HS-5 (cell line): ENCODE data around the gene DGKB.

Experiments
- DNase-seq: peaks from one replicate; pipeline ENCODE4 v3.0.0-alpha.2; 2012; ENCODE audit warnings: low read depth

The DGKB gene

GRCh38 chr7:14902589-14903067, at the start of gene DGKB:
Gene DGKB, minus strand, starts transcription at chr7:14902751.
- DNase-seq = no peak

GRCh38 chr7:14950013-14950412, 47.5 kb upstream of the DGKB start:
- DNase-seq = no peak

GRCh38 chr7:14938181-14938580, 35.6 kb upstream of the DGKB start:
- no peak for DNase-seq

DNA sequence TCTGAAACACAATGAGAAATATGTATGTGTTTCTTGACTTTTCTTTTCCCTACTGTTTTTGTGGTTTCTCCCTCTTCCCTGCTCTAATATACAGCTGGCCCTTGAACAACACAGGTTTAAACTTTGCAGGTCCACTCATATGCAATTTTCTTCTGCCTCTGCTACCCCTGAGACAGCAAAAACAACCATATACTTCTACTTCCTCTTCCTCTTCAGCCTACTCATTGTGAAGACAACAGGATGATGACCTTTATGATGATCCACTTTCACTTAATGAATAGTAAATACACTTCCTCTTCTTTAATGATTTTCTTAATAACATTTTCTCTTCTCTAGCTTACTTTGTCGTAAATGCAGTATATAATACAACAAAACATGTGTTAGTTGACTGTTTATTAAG, 35.0 kb upstream of the DGKB start:
- no peak for DNase-seq

- no peak for DNase-seq
These were observed 34.0 kb upstream of the DGKB start for GRCh38 chr7:14936554-14936953.

DNA sequence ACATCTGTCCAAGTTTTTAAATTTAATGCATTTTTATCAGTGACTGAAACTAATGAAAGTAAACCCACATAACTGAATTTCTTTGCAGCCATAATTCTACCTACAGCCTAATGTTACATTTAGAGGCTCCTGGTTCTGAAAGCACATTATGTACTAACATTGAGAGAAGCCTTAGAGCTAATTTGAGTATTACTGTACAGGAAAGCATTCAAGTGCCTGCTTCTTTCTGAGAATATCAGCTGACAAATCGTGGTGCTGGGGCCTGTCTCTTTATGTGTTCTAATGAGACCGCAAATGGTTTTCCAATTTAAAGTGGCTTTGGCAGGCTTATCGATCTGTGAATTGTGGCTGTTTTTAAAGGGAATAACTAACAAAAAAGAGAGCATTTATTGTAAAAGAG, 32.3 kb upstream of the DGKB start:
- DNase-seq = no peak

DNA sequence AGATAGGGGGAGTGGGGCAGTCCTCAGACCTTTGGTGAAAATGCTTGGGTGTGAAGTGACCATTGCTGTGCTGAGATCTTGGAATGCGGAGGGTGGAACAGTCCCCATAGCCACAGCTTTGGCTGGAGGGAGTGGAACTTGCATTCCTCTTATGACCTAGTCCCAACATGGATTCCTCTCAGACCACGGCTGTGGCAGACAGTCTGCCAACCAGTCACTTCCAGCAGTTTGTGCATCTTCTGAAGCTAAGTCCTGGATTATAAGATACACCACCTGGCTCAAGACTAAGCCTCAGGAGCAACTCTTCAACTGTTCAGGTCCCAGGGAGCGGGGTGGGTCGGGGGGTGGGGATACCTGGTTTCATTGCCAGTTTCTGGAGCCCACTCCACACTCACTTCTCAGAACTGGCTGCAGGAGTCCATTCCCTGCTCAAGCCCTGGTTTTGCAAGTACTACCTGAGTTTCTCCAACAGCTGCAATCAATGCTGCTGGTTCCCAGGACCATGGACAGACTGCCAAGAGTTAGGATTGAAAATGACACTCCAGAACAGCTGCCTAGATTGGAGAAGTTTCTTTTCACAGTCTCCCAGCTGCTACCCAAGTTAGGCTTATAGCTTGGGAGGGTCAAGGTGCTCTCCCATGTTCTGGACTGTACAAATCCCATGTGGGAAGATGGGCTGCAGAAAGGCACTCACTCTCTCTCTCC, 29.1 kb upstream of the DGKB start:
- DNase-seq = no peak

DNA sequence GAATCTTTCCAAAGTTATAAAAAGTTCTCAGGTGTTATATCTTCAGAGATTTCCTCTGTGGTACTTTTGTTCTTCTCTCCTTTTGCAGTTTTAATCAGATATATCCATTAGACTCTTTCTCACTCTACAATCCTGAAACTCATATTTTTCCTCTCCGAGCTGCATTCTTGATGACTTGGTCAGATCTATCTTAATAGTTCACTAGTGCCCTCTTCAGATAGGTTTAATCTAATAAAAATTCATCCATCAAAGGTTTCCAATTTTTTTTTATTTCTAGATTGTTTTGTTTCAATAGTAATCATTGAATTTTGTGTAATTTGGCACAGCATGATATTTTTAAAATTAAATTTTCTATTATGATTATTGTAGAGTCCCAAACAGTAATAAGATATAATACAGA, 21.8 kb upstream of the DGKB start:
- DNase-seq = peak; percentile 18

DNA sequence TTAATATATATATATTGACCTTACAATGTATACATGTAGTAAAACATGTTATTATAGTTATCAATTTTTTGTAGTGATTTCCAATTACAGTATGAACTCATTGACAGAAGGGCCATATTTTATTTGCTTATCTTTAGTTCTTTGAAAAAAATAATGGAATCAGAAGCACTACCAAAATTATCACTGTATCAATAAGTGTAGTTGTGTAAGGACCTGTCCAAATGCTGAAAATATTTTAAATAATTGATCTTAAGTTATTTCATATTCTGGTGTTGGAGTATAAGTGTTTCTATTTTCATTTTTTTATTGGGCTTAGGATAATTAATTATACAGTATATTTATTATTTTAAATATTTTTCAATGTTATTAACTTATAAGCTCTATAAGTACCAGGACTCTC, 8.5 kb upstream of the DGKB start:
- DNase-seq = no peak

DNA sequence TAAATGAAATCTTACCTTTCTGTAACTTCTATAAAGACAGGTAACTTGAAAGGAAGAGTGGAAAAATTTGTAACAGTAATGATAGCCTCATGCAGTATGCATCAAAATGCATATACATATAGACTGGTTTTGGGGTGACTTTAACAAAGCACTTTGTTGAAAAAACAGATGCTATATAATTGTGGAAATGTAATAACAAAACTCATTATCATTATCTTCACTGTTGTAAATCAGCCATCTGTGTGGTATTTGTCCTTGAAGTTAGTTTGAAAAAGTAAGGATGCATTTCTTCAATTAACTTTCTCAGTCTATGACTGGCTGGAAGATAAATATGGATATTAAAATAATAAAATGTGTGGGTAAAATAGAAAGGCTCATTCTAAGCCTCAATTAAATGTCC, 6.1 kb upstream of the DGKB start:
- no peak for DNase-seq

DNA sequence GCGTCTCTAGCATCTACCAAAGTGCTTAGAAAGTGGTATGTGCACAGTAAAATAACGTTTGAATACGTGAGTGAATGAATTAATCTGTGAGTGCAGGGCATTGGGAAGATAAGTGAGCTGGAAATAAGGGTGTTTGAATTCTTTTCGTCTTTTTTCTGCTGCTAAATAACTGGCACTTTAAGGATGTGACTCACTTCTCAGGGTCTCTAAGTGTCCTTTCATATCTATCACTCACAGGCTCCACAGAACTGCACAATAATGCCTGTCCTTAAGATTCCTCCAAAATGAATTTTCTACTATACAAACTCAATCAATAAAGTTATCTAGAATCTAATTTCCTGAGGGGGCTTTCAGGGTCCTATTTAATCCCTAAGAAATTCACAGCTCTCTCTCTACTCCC, 3.2 kb upstream of the DGKB start:
- no peak for DNase-seq

DNA sequence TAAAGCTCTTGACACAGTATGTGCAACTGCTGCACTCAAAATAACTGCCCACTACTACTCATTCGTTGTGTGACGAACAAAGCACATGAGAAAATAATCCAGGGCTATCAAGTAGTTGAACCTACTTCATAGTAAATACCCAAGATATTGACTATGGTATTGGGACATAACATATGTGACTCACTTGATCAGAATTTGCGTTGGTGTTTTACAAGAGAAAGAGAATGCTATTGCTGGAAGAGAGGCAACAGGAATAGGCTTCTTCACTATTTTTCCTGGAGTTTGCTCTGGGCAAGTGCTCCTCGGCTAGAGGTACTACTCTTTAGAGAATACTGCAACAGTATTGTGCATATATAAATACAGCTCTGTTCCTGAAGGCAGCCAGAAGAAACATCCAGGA, 2.5 kb downstream of the DGKB start:
- DNase-seq = peak; percentile 14

- no peak for DNase-seq
These were observed 3.5 kb downstream of the DGKB start for GRCh38 chr7:14899030-14899429.

DNA sequence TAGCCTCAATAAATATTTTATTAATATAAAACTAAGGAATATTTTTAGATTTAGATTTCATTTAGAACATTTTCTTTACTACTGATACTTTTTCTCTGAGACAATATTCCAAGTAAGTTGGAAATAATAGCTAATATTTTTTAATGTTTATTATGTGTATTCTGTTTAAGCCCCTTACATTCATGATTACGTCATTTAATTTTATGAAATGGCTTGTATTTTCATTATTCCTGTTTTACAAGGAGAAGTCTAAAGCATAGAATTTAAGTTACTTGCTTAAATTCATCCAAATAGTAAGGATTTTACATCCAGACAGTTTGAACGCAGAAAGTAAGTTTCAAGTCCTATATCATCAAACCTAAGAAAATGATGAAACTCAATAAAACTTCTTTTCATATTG, 6.1 kb downstream of the DGKB start:
- no peak for DNase-seq

GRCh38 chr7:14894826-14895225, 7.7 kb downstream of the DGKB start:
- no peak for DNase-seq

DNA sequence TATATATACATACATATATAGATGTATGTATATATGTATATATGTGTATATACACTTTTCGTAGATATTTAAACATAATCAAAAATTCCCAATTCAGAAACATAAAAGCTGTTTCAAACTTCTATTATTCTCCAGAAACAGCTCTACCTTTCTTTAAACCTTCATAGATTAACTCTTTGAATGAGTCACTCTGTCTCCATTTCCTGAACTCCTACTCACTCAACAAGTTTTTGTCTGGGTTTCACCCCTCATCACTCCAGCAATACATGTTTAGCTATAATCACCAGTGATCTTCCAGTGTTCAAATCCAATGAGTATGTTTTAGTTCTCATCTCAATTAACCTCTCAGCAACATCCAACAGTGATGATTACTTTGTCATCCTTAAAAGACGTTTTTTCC, 9.6 kb downstream of the DGKB start:
- no peak for DNase-seq

DNA sequence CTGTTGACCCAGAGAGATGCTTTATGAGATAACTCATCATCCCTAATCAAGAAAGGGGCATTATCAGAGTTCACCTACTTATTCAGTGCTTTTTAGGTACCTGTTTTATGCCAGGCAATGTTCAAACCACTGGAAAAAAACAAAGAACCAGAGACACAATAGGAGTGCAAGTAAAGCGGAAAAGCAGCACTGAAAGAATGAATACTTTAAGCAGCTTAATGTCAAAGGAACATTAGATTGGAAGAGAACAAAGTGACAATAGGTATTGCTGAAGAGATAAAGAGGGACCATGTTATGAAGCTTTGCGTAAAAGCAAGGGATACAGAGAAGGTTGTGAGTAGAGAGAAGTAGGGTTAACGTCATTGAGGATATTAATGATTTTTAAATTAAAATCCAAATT, 11.3 kb downstream of the DGKB start:
- DNase-seq = no peak

GRCh38 chr7:14888962-14889361, 13.6 kb downstream of the DGKB start:
- no peak for DNase-seq

GRCh38 chr7:14886533-14886932, 16.0 kb downstream of the DGKB start:
- no peak for DNase-seq

- no peak for DNase-seq
These were observed 26.5 kb downstream of the DGKB start for GRCh38 chr7:14875941-14876587.

GRCh38 chr7:14871880-14872279, 30.7 kb downstream of the DGKB start:
- DNase-seq = no peak

GRCh38 chr7:14870394-14870793, 32.2 kb downstream of the DGKB start:
- DNase-seq = no peak

- DNase-seq = no peak
These were observed 33.6 kb downstream of the DGKB start for GRCh38 chr7:14868937-14869336.

GRCh38 chr7:14861456-14861855, 41.1 kb downstream of the DGKB start:
- DNase-seq = no peak
